IPS-11a (cell line): ENCODE measurements around the gene CSNK1G1.
"Not testable (repeated sequence)": the region's sequence is repeated elsewhere in the genome, so short reads cannot be mapped to it uniquely, and the experiment has no call there.

Source experiments
- H3K4me3 ChIP-seq: one replicate; pipeline ENCODE4 v1.5.1; 2013; ENCODE audit warnings: low read depth, low read length, control low read depth

Gene CSNK1G1

DNA sequence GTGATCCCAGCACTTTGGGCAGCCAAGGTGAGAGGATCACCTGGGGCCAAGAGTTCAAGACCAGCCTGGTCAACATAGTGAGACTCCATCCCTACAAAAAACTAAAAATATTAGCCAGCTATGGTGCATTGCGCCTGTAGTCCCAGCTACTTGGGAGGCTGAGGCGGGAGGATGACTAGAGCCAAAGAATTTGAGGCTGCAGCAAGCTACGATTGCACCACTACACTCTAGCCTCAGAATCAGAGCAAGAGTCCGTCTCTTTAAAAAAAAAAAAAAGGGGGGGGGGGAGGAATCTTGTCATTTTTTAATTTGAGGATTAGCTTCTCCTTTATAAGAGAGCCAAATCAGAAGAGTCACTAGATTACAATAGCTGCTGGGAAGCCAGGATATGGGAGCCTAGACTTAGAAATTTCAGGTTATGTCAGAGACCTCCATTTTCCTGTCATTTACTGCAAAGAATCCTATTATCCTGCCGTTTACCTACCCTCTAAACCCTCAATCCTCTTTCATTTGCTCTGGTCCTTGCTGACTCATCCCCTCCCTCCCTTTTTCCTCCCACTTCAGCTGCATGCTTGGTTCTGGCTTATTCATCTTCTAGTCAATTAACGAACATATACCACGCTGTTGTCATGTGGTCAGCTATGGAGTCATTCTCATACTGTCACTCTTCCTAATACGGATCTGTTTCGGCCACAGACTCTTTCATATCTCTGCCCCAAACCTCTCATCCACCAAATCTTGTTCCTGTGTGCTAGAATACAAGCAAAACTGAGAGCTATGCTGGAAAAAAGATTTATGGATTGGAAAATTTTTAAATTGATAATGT lies 109.4 kb downstream of the CSNK1G1 start:
- no peak overlapping the region for H3K4me3 ChIP-seq

DNA sequence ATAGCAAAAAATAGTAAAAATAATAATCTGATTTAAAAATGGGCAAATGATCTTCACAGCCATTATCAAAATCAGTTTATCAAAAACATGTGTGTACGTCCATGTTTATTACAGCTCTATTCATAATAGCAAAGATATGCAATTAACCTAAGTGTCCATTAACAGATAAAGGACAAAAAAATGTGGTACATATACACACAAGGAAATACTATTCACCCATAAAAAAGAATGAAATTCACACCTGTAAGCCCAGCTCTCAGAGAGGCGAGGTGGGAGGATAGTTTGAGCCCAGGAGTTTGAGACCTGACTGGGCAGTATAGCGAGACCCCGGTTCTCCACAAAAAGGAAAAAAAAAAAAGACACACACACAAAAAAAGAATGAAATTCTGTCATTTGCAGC lies 110.6 kb downstream of the CSNK1G1 start:
- H3K4me3 ChIP-seq: no peak overlapping the region

DNA sequence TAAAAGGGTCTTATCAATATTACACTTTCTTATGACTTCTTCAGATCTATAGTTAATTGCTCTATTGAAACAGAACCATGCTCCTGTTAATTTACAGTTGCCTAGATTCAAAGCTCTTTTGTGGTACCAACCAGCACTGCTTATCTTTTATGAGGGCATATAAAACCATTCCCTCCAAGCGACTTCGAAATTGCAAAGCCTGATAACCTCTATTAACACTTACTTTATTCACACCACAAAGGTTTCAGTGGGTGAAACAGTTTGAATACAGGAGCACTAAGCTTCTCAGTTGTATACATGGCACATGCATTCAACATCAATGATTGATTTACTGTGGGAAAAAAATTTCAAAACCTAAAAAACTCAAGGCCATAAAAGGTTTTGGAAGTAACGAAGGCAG lies 118.3 kb downstream of the CSNK1G1 start:
- H3K4me3 ChIP-seq: no peak overlapping the region

DNA sequence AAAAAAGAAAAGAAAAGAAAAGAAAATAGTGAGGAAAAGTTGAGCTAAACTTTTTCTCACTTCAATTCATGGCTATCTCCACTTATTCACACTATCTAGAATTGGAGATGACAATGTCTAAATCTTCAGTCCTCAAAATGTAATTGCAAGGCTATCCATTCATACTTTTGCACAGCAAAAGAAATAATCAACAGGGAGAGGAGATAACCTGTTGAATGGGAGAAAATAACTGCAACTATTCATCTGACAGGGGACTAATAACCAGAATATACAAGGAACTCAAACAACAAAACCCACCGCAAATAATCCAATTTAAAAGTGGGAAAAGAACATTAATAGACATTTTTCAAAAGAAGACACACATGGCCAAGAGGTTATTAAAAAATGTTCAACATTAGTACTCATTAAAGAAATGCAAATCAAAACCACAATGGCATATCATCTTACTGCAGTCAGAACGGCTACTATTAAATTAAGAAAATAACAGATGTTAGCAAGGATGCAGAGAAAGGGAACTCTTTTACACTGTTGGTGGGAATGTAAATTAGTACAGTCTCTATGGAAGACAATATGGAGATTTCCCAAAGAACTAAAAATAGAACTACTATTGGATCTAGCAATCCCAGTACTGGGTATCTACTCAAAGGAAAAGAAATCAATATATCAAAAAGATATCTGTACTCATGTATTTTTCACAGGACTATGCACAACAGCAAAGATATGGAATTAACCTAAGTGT lies 119.6 kb downstream of the CSNK1G1 start:
- no peak overlapping the region for H3K4me3 ChIP-seq

DNA sequence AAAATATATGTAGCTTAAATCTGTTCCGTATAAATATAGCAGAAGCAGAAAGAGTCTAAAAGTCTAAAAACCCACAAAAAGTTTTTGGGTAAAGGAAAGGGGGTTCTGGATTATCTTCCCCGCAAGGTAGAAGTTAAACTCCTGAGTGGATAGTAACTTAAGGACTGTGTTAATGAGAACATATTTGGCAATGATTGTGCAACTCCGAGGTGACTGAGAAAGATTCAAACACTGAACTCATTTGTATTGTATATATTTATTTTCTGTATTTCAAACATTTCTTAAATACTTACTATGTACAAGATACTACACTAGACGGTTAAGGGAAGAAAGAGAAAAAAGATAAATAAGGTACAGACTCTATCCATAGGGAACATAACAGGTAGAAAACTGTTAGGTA lies 120.4 kb downstream of the CSNK1G1 start:
- H3K4me3 ChIP-seq: no peak overlapping the region

DNA sequence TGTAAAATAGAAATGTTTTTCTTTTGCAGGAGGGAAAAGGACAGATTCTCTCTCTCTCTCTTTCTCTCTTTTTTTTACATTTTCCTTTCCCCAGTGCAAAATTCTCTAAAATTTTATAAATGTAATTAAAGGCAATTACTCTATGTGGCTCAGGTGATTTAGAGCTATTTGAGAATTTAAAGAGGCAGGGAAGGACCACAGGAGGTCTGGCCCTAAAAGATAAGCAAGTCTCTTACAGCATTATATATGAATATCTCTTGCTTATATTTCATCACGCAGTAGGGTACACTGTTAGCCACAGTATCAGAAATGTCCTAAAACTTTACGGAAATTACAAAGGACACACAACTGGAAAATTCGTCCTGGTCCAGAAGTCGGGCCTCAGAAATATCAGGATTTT lies 122.7 kb downstream of the CSNK1G1 start:
- no peak overlapping the region for H3K4me3 ChIP-seq

DNA sequence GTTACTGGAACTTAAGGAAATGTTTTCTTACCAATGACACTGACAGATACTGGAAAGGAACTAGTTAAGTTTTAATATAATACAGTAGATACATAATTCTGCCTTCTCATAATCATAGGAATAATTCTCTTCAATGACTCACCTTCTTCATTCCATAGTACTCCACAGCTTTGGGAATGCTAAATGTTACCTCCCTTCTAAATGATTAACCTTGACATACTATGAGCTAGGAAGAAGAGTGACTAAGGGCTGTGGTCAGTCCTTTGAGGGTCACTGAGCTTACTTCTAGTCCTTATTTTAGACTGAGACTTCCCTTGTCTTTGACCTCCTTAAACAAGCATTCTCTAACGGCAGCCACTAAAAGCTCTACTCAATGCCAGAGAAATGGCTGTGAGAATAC lies 123.6 kb downstream of the CSNK1G1 start:
- no peak overlapping the region for H3K4me3 ChIP-seq

DNA sequence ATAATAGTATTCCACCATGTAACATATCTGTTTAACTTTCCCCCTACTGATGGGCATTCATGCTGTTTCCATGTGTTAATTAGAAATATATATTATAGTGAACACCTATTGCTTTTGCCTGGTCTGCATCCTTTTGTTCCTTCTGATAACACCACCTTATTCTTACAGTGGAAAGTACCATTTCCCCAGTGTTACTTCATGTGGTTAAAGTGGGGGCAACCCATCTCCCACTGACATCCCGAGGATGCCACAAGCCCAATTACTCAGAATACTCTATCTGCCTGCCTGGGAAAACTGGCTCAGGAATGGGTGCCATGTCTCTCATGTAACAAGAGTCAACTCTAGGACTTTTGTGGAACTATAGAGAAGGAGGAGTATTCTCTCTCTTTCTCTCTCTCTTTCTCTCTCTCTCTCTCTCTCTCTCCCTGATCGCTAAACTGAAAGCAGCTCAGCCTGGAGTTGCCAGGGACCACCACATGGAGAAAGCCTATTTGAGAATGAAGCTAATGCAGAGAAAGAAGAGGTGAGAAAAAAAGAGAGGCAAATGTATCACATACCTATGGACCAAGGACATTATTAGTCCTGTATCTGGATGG lies 126.7 kb downstream of the CSNK1G1 start:
- H3K4me3 ChIP-seq: no peak overlapping the region

DNA sequence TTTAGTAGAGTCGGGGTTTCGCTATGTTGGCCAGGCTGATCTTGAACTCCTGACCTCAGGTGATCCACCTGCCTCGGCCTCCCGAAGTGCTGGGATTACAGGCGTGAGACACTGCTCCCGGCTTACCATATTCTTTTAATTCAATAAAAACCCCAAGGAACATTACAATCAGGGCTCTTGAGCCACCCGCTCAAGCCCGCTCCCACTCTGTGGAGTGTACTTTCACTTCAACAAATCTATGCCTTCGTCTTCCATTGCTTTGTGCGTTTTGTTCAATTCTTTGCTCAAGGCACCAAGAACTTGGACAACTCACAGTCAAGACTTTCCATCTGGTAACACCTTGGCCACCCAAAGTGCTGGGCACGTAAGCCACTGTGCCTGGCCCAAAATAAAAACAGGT lies 130.2 kb downstream of the CSNK1G1 start:
- H3K4me3 ChIP-seq: no peak overlapping the region

DNA sequence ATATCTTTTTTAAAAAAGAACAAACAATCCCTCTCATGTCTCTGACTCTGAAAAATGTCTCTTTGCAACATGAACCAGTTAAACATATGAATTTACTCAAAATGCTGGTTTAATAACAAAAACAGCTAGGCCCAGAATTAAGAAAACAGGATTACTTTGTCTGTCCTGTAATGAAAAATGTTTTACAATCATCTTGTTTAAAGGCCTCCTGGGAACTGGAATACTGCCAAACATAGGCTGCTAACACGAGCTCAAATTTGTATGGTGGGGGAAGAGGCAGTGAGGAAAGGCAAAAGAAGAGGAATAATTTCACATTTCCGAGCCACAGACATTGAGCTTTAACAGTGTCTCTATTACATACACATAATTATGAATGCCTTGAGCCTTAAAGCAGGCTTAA lies 131.5 kb downstream of the CSNK1G1 start:
- H3K4me3 ChIP-seq: no peak overlapping the region

DNA sequence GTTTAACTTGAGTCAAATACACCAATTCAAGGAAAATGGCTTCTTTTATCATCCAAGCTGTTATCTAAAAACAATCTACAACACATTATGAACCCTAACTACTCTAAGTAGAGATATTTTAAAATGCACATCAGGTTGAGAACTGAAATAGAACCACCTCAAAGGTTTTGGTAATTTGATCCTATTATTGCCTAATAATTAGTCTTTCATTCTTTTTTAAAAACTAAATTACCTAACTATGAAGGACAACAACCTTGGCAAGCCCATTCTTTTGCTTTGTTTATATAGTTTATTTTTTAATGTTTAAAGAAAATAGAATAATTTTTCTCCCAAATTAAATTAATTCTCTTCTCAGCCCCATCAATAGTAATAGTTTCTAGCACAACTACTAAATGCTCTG lies 132.1 kb downstream of the CSNK1G1 start:
- no peak overlapping the region for H3K4me3 ChIP-seq

DNA sequence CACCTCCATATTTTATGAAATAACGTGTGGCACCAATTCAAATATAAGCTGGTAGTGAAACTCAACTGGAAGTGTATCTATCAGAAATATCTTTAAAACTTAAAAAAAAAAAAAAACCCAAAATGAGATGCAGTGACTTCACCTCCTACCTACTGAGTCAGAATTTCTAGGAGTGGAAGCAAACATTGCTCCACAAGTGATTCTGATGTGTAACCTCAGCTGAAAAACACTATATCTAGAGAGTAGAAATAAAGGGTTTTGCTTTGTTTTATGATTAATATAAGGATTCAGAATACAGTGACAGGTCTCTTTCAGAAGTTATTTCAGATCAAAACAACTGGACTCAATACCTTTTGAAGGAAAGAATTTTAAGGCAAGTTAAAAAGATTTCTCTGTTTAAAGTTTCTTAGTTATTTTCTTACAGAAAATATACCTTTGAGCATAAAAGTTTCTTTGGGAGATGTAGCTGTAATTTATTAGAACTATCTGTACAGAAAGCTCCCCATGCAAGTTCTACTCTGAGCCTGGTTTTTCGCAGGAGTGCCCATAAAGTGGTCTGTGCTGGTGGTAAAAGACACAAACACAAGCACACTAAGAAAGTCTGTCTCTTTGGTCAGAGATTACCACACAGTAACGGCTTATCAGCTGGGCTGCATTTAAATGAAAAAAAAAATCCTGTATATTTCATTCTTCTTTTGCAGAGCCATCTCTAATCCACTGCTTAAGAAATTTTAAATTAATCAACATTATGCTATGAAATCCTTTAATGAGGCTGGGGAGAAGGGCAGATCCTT lies 133.2 kb downstream of the CSNK1G1 start:
- no peak overlapping the region for H3K4me3 ChIP-seq

DNA sequence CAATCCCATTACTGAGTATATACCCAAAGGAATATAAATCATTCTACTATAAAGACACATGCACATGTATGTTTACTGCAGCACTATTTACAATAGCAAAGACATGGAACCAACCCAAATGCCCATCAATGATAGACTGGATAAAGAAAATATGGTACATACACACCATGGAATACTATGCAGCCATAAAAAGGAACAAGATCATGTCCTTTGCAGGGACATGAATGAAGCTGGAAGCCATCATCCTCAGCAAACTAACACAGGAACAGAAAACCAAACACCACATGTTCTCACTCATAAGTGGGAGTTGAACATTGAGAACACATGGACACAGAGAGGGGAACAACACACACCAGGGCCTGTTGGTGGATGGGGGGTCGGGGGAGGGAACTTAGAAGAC lies 134.1 kb downstream of the CSNK1G1 start:
- H3K4me3 ChIP-seq: not testable (repeated sequence)

DNA sequence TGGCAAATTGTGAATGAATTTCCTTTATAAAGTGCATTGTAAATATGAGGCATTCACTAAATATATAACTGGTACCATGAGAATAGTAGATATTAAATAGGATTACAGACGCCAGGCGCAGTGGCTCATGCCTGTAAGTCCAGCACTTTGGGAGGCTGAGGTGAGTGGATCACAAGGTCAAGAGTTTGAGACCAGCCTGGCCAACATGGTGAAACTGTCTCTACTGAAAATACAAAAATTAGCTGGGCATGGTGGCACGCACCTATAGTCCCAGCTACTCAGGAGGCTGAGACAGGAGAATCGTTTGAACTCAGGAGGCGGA lies 138.6 kb downstream of the CSNK1G1 start:
- H3K4me3 ChIP-seq: not testable (repeated sequence)

DNA sequence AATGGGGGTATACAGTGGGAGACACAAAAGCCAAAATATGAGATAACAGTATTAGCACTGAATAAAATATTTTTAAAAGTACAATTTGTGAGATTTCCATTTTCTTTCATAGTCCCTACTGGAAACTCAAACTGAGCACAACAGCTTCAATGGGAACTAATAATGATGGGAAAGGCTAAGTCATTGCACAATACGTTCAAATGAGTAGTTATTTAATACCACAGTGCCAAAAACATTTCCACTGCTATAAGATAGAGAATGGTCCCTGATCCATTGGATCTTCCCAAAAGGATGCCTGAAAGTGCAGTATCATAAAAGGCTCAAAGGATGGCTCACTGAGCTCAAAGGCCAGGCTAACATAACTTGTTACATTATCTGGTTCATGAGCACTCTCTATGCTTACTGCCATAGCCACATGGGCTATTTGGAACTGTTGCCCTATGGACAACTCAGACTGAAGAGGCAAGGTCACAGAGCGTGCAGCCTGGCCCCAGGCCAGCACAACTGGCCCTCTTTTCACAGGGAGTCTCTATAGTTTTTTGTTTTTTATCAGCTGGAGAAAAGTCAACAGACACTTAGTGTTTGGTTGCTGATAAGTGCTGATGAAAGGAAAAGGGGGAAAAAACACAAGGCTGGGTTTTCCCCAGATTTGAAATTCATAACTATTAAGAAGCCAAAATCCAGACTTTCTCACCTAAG lies 139.1 kb downstream of the CSNK1G1 start:
- no peak overlapping the region for H3K4me3 ChIP-seq

DNA sequence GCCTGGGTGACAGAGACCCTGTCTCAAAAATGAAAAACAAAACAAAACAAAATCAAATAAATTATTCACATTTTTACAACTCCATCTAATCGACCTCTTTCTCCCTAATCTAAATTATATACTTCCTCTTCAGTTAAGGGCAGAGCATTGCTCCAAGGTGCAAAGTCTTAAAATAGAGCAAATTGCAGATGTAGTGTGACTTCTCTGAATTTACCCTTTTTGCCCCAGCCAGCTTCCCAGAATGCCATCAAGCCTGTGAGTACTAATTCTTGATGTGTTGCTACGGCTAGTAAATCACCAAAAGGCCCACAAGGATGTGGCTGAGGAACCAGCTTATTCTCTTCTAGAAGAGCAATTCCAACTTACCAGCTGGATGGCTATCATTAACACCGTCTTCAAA lies 139.8 kb downstream of the CSNK1G1 start:
- H3K4me3 ChIP-seq: no peak overlapping the region

DNA sequence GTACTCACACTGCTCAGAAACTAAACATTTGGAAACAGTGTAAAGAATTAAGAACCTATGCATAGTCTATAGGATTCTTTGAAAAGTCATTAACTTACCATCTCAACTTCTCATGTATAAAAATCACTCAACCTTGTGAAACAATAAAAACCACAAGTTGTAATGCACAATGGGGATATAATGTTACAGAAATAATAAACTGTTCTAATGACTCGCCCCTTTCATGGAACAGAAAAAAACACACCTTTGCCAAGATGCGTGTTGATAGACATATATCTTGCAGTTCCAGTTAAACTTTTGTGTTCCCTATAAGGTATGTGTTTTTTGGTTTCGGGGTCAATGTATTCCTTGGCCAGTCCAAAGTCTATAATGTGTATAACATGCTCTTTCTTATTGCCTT lies 142.3 kb downstream of the CSNK1G1 start:
- H3K4me3 ChIP-seq: no peak overlapping the region

DNA sequence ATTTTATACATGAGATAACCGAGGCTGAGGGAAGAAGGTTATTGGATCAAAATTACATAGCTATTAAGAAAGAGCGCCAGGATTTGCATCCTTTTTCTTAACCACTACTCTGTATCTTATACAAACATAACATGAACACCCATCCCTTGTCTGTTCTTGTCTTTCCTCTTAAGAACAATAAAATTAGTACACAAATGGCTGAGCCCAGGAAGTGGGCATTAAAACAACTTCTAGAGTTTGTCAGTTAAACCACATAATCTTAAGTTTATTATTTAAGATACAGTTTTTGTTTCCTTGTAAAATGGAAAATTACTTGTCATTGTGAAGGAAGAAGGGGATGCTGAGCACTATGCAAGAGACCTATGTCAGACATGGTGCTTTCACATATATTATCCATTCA lies 144.3 kb downstream of the CSNK1G1 start:
- H3K4me3 ChIP-seq: no peak overlapping the region

DNA sequence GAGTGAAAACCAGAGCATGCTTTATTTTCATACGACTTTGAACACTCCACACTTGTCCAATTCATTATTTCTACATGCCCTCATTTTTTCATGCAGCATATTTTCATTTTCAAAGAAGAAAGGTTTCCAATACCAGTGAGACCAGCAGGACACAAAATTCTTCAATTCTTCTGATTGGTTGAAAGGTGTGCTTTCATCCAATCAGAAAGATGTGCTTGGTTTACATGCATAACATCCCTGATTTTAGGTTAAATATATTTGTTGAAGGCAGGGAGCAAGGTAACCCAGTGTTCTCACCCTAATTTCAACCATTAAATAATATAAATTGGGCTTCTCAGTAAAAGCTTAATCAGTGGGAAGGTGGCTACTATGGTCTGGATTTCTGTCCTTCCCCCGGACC lies 145.6 kb downstream of the CSNK1G1 start:
- no peak overlapping the region for H3K4me3 ChIP-seq

DNA sequence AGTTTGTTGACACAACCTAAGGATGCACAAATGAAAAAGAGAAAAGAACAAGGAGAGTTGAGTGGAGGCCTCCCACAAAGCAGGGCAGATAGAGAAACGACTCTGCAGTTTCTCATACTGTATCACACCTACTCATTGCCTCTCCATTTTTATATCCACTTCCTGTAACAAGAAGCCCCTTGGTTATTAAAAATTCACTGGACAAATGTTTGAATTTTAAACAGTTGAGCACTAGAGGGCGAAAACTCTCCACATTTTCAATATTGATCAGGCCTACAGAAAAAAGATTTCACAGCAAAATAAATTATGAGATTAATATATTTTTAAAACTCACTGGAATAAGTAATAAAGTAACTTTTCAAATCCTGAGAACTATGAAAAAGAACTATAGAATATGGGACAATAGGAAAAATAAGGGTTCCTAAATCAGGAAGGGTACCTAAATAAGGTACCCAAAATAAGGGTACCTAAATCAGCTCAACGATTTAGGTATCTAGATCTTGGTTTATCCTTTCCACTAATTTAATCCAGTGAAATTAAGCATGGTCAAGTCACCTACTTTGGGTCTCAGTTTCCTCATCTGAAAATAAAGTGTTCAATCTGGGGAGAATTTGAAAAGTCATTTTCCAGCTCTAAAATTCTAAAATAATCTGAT lies 146.2 kb downstream of the CSNK1G1 start:
- H3K4me3 ChIP-seq: no peak overlapping the region
